Ovary (tissue), 3 donors: ENCODE measurements around the gene THBS3.

Source experiments
- EP300 ChIP-seq: sonication (generic); formaldehyde crosslinking; IDR thresholded peaks from one replicate; pipeline ENCODE4 v1.6.1; 2017; ENCODE audit warnings: antibody characterized with exemption
- POLR2A ChIP-seq: fragments of 450-650 bp; IDR thresholded peaks from one replicate; pipeline ENCODE4 v1.6.1; 2017; ENCODE audit warnings: antibody characterized with exemption, mild to moderate bottlenecking, moderate library complexity
- TF ChIP-seq, protein P1 (sequence below), 3 donors: fragments of 450-650 bp in 2 of 3; fragments of 200-600 bp in 1 of 3; IDR thresholded peaks; one replicate each; pipeline versions ENCODE4 v1.5.1 to v1.8.0; 2016 to 2022; ENCODE audit warnings: antibody characterized with exemption in 3 of 3, mild to moderate bottlenecking in 1 of 3
- donor health status: DM: no; HTN: no; CAD: no.

DNA sequence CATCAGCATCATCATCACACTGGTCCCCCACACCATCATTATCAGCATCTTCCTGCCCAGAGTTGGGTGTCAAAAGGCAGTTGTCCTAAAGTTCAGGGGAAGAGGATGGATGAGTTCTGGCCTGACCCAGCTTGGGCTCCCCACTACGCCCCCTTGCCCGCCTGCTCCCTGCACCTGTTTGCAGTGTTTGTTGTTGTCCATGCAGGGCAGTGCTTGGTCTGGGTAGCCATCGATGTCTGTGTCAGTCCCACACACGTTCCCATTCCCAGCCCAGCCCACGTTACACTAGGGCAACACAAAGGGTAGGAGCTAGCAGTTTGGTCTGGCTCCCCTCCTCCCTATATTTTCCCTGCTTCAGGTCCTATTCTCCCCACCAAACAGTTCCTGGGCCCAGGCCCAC lies 6.8 kb downstream of the THBS3 start:
- TF ChIP-seq, protein P1, sequence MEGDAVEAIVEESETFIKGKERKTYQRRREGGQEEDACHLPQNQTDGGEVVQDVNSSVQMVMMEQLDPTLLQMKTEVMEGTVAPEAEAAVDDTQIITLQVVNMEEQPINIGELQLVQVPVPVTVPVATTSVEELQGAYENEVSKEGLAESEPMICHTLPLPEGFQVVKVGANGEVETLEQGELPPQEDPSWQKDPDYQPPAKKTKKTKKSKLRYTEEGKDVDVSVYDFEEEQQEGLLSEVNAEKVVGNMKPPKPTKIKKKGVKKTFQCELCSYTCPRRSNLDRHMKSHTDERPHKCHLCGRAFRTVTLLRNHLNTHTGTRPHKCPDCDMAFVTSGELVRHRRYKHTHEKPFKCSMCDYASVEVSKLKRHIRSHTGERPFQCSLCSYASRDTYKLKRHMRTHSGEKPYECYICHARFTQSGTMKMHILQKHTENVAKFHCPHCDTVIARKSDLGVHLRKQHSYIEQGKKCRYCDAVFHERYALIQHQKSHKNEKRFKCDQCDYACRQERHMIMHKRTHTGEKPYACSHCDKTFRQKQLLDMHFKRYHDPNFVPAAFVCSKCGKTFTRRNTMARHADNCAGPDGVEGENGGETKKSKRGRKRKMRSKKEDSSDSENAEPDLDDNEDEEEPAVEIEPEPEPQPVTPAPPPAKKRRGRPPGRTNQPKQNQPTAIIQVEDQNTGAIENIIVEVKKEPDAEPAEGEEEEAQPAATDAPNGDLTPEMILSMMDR (IDR thresholded peaks at IDR 0.05): no peak
- no peak for TF ChIP-seq EP300
- TF ChIP-seq POLR2A: no peak
